HG02798 (cell line): ENCODE results near the gene PAGE2B.
"Not testable (repeated sequence)": the region's sequence is repeated elsewhere in the genome, so short reads cannot be mapped to it uniquely, and the experiment has no call there.

ENCODE experiments used
- ATAC-seq: cut with Tn5 transposase; IDR thresholded peaks from one replicate; pipeline ENCODE4 v1.9.1; 2021; ENCODE audit warnings: mild to moderate bottlenecking; ENCODE audit not compliant: unreplicated experiment, poor library complexity

The PAGE2B gene

GRCh38 chrX:55107262-55107661 lies 32.4 kb downstream of the PAGE2B start:
- no peak for ATAC-seq

DNA sequence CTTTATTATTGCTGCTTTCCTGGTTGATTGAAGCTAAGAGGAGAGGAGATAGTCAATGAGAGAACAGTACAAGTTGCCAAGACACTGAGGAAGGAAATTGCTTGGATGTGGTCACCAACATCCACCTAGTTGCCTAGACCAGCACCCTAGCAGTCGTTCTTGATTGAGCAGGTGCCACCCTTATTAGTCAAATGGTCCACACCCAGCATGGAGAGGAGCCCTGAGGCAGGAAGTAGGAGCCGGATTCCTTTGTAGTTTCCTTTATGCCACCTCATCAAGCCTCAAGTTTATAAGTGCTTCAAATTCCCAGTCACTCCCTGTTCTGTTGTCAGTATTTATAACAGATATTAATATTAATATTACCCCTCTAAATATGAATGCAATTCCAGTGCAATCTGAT lies 33.1 kb downstream of the PAGE2B start:
- no peak for ATAC-seq

DNA sequence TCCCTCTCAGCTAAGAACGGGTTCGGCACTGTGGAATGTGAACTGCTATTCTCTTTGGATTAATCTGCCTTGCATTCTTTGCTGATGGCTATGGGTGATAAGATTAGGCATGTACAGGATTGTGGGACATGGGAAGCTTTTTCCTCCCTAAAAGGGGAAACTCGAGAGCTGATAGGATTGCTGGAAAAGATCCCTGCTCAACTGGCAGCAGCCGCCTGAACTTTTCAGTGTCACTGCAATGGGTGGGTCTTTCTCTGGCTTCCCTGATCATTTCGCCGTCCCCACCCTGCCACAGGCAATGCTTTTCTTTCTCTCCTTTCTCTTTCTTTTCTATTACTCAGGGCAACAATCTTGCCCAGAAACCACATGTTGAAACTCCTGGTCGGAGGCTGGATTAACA lies 34.5 kb downstream of the PAGE2B start:
- no peak for ATAC-seq

DNA sequence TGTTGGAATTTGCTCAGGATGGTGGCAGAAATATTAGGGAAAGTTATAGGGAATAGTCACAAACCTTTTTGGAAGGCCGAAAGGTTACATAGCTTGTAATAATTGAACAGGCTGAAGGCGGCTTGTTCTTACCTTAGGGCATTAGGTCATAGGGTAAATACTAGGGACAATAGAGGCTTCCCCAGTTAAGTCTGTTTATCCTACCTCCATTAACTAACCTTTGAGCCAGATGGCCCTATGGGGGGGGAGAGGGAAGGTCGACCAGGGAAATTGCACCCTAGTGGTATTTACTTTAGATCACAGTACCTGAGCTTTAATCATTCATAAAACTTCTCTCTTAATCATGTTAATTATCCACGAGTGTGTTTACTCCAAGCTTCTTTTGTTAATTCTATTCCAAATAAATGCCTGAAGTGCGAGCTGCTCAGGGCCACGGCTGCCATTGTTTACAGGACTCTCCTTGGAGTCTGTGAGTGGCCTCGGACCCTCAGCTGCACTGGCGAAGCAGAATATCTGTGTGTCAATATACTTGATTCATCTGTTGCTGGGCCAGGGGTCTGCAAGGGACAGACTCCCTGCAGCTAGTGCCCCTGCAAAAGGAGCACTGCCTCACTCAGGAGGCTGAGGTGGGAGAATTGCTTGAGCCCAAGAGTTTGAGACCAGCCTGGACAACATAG lies 36.9 kb downstream of the PAGE2B start:
- ATAC-seq: no peak

DNA sequence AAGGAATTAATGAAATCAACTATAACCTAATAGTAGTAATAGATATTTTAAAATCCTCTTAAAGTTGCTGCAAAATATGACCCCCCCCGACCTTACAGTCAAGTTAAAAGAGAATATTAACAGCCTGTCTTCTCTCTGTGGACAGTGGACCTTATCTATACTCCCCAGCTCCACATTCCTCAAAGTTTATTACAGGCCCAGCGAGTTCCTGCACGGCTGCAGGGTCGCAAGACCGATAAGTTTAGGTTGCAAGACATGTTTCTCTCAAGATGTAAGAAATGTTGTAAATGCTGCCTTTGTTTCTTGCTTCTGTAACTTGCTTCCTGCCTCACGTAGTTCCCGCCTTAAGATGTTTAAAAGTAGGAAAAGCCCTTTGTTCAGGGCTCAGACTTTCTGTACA lies 41.8 kb downstream of the PAGE2B start:
- not testable (repeated sequence) for ATAC-seq

DNA sequence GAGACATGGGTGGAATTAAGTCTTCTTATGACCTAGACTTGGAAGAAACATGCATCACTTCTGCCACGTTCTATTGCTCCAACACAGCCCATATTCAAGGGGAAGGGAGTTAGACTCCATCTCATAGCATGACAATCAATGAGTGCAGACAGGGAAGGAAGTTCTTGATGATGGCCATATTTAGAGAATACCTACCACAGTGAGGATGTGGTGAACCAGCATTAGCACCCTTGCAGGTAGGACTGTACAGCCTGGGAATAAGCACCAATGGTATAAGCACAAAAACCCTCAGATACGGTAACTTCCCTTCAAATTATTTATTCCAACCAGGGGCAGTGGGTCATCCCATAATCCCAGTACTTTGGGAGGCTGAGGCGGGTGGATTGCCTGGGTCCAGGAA lies 43.7 kb downstream of the PAGE2B start:
- ATAC-seq: no peak

GRCh38 chrX:55119271-55119670 lies 44.4 kb downstream of the PAGE2B start:
- ATAC-seq: no peak

DNA sequence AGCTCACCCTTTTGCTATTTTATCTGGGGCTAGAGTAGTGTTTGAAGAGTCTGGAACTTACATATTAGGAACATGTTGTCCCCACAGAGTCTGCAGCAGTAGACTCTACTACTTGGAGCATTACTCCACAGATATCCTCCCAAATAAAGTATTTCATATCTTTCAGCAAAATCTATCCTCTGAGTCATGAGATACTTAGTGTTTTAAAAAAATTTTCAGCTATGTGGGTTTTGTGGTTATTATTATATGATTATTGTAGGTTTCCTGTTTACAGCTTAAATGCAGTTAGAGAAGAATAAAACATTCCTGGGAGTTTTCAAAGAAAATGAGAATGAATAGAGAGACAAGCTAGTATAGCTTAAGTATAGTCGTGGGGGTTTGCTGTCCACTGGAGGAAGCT lies 44.9 kb downstream of the PAGE2B start:
- ATAC-seq: no peak

DNA sequence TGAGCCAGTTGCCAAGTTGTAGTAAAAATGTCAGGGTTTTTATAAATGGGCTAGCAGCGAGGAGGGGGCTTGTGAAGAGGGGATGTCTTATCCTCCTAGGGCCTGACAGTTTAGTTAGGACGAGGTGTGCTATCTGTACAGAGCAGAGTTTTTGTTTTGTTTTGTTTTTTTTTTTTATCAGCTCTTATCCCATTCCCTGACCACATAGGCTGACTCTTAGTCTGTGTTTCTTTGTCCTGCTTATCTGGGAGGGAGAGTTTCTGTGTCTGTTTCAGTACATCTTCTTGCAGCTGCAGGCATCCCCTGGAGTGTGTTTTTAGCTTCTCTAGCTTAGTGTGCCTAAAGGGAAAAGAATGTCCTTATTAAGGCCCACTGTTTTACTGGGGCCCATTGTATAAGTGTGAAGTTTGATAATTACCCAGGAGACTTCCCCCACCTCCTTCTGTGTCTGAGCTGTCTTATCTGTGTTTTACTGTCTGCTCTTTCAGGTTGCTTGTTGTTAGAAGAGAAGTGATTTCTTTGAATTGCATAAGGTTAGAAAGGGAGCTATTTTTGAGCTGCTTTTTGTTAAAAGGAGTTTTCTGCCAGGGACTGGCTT lies 46.0 kb downstream of the PAGE2B start:
- no peak for ATAC-seq

DNA sequence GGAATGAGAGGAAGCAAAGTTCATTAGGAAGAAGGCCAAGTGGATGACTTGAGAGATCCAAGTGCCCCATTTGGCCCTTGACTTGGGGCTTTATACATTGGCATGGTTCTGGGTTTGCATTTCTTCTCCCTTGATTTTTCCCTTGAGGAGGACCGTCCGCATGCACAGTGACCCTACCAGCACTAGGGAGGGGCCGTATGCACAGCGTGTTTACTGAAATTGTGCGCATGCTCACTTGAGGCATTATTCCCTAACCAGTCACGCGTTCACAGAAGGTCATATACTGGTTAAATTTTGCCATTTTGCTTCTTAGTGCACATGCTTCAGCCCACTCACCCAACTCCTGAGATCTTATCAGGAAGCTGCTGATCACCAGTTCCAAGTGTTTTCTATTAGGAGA lies 49.1 kb downstream of the PAGE2B start:
- no peak for ATAC-seq

- no peak for ATAC-seq
Measured at GRCh38 chrX:55127692-55128091, 52.9 kb downstream of the PAGE2B start.
